NCI-H2227 treated with DMSO at 0.1 percent for 48 hours (cell line): Measurements from ENCODE around the gene VPS37C.
A peak's percentile ranks its signal among the peaks of the same experiment; 100 is the strongest.

Experiments used
- DNase-seq: peaks from one replicate; lab custom pipeline; 2025; lab: John Stamatoyannopoulos, UW

Gene VPS37C

DNA sequence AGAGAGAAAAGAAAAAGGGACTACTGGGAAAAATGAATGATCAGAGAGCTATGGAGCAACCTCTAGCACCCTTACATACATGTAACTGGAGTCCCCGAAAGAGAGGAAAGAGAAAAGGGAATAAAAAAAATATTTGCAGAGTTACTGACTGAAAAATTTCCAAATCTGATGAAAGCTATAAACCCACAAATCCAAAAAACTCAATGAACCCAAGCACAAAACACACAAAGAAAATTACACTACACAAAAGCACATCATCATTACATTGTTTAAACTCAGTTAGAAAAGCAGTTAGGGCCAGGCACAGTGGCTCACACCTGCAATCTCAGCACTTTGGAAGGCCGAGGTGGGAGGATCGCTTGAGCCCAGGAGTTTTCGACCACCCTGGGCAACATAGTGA, 6.7 kb downstream of the VPS37C start:
- no peak for DNase-seq

DNA sequence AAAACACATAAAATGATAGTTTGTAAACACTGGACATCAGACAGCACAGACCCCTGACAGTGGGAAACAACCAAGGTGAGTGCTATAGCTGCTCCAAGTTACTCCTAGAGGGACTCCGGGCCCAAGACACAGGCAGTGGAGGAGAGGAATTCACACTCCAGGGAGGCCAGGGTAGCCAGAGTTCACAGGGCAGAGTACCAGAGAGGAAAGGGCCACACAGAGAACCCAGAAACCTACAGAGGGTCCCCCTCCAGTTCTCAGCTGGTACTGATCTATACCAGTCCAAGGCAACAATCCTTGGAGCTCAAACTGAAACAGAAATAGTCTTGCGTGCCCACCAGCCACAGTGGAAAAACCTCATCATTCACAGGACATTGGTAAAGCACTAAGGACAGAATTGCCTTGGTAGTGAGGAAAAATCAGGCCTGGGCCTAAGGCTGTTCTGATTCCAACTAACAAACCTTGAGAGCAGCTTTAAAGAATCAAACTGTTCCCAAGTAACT, 7.6 kb downstream of the VPS37C start:
- DNase-seq, result no peak

DNA sequence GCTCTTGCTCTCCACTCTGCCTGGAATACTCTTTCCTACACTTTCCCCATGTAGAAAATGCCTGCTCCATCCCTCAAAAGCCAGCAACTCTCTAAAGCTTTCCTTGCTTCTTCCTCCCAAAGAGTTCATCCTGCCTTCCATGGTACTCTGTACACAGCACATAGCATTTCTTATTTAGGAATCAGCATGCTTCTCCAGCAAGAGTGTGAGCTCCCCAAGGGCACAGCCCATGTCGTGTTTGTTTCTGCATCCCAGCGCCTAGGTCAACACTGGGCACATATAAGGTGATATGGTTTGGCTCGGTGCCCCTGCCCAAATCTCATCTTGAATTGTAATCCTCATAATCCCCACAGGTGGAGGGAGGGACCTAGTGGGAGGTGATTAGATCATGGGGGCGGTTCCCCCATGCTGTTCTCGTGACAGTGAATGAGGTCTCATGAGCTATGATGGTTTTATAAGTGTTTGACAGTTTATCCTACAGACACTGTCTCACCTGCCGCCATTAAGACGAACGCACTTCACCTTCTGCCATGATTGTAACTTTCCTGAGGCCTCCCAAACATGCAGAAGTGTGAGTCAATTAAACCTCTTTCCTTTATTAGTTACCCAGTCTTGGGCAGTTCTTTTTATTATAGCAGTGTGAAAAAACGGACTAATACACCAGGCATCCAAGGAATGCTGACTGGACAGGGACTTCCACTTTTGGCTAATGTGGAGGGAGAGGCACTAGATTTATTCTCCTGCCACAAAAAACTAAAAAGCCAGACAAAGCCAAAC, 8.2 kb downstream of the VPS37C start:
- DNase-seq, result no peak

DNA sequence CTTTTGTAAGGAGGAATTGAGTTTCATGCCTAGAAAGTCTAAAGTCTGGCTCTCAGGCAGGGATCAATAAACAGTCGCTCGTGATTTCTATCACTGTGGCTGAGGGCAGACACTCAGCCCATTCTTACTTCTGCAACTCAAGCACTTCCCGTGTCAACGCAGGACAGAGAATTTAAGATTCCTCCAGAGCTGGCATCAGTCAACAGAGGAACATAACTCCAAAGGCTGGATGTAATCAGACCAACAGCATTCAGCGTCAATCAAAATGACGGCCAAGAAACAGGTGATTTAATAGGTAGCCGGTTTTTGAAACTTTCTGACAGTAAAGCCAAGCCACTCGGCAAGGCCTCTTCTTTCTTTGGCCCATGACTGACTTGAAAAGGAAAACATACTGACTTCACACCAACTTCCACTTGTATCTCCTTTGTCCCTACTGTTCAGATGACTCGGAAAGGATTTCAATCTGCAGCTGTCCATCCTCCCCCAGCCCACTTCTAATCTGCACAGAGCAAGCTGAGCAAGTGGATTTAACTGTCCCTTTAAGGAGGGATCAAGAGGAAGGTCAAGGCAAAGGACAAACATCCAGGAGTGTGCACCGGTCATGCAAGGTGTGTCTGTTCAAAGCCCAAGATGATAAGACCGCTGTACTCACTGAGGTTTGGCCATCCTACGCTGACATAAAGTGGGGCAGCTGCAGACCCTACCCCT, 9.5 kb downstream of the VPS37C start:
- DNase-seq, result no peak

DNA sequence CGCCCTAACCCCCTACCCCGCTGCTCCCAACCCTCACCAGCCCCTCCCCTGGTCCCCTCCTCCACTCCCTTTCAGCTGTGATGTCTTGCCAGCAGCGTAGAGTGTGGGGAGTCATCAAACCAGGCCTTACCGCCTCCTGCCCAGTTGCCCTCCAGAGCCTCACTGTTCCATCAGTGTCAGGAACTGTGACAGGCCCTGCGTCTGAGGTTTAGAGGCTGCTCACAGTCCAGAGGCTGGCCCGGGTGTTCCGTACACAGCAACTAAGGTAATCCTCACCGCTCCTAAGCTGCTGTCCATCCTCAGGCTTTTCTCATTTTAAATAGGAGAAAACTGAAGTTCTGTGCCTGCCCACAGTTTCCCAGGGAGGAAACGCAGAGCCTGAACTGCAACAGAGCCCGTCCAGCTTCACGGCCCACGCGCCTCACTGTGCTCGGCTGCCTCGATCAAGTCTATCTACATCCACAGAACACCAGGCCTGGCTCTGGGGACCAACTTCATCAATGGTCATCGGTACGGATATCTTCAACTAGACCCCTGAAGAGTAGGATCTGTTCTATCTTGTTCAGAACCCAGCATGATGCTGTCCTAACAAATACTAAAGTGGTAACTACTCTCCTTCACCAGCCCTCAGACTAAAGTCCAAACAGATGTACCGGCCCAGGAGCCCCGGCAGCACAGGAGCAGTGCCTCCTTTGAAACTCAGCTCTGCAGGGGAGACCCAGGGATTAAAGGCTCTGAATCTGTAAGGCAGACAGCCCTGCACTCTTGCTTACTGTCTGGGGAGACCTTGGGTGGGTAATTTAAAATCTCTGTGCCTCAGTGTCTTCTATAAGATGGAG, 10.3 kb downstream of the VPS37C start:
- no peak for DNase-seq

DNA sequence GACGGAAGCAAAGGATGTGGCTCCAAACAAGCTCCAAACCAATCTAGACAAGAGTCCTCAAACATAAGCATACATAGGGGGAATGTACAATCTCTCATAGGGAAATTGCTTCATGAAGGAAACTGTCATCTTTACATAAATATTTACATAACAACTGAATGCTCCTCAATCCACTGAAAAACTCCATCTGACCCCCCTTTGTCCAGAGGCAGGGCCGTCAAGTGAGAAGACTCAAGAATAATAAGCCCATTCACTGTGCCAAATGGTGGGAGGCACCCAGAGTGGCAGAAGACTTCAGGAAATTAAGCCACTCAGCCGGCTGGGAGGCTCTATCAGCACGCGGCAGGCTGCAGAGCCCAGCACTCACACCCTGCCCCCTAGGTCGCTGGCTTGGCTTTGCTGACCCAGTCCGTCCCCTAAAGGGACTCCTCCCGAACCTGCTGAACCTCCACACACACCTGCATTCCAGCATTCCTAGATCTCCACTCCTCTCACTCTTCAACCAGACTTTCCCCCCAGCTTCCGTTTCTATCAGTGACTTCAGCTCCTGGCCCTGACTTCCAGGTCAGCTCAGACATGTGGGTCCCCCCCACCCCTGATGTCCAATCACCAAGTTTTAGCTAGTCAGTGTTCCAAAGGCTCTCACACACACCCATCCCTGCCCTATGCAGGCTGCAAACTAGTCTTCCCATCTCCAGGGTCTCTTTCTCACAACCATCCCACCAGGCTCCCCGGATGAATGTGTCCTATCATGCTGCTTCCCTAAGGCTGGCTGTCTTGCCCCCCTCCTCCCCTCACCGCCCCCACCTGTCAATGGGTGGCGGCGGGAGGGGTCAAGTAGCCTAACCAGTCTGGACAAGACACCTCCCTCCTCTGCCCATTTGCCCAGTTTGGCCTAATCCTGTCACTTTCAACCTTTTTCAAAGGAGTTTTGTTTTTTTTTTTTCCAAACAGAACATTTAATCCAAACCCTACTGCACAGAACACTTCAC, 11.3 kb downstream of the VPS37C start:
- DNase-seq, result peak; percentile 6

DNA sequence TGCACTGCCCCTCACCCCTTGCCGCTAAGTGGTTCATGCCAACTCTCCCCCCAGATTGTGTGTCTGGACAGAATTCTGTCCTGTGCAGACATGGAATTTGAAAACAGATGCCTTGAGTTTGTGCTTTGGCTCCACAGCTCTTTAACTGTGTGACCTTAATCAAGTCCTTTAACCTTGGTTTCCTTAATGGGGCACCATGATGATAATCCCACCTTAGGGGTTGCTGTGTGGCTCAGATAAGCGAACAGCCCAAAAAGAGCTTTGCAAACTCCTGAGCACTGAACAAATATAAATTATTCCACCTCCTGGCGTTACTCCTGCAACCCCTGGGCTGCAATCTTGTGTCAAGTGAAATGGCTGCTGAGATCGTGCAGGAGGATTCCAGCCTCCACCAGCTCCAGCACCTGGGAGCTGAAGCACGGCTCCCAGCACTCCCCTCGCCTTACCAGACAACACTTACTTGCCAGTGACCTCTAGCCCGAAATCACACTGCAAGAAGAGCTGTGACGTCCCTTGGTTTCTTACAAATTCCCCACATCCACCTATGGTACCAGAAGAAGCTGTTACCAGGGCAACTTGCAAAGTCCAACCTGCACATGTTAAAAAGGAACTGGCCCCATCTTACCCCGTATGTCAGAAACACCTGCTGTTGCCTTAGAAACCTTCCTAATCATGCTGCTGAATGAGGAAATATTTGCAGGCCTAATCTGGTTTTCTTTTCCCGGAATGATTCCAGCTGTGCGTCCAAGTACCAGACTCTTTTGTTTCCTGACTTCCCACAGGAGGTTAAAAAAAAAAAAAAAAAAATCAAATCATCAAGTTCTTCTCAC, 13.2 kb downstream of the VPS37C start:
- peak; percentile 46 for DNase-seq

DNA sequence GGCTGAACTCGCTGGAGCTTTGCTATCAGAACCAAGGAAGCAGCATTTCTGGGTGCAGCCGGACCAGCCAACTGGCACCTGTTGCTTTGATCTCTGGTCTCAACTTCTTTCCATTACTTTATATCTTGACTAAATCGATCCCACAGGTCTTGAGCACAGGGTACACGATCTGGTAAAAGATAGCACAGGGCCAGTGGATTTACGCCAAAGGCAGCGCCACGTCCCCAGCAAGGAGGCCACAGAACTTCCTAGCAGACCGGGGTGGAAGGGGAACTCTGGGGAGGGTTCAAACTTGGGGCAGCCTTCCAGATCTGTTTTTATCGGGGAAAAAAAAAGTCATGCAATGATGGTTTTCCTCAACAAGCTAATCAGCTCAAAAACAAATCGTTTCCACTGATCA, 14.0 kb downstream of the VPS37C start:
- no peak for DNase-seq

DNA sequence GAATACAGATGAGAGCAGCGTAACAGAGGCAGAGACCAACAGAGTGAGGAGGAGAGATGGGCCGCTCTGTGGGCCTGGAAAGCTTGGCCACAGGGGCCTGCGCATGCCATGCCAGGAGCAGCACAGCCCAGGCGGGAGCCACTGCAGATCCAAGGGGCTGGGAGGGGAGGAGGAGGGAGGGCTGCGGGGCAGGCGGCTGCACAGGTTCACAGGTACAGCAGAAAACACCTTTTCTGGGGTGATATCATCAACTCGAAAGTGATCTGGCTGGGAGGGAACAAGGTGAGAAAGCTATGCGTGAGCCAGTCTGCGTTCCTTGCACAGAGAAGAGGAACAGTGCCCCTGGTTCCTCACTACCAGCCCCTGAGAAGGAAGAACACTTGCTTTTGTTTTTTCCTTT, 14.8 kb downstream of the VPS37C start:
- no peak for DNase-seq

DNA sequence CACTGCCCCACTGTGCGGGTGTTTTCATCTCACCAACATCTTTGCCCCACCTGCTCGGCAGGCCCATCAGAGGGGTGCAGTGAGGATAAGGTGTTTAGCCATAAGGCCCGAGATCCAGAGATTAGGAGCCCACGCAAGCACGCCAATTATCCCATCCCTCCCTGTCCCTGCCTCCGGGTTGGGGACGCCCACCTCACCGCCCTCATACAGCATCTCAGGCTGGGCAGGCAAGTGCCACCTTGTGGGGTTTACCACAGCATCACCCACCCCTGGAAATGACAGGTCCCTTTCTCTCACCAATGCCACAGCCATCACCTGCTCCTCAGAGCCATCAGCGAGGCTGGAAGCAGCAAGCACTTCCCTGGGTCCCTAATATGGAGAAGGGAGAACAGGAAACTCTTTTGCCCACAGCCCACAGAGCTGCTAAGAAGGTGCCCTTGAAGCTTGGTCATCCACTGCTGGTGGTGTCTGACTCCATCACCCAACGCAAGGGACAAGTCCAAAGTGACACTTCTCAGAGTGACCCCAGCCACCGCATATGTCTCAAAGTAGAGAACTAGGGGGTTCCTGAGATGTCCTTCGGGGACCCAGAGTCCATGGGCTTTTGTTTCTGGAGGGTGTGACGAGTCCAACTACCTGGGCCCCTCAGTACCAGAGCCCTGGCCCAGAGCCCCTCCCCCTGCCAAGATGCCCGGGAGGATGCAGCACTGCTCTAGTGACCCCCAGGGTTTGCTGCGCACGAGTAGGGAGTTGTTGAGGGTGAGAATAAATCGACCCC, 15.8 kb downstream of the VPS37C start:
- no peak for DNase-seq

DNA sequence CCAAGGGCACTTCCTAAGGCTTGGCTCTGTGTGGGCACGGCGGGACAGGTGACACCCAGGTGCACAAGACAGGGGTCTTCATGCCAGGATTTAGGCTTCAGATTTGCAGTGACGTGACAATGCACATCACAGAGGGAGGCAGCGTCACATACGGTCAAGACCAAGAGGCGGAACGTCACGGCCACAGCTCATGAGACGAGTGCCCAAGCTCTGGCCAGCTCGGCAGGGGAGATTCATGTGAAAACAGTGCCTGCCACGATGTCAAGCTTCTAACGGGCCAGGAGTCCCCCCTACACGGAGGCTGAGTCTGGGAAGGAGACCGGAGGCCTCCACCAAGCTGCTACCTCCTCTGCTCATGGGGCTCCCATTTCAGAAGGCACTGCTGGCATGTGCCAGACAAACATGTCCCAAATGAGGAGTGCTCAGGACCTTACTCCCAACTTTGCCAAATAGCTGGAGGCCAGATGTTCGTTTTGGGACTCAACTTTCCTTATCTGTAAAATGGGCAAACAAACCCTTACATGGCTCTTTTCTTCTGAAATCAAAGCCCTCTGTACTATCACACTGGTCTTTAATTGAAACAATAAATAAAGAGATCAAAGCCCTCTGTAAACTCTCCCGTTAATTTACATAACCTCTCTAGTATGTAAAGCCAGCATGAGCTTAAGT, 16.6 kb downstream of the VPS37C start:
- DNase-seq, result no peak

DNA sequence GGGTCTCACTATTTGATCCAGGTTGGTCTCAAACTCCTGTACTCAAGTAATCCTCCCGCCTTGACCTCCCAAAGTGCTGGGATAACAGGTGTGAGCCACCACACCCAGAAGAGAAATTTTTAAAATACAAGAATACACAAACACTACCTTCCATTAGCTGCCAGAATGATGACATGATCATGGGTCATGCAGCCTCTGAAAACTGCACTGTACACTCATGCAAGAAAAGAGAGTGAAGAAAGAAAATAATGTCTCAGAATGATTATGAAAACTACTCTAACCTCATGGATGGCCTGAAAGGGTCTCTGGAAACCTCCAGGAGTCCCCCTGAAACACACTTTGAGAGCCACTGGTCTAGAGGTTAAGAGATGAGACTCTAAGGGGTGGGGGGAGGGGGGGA, 18.8 kb downstream of the VPS37C start:
- no peak for DNase-seq

DNA sequence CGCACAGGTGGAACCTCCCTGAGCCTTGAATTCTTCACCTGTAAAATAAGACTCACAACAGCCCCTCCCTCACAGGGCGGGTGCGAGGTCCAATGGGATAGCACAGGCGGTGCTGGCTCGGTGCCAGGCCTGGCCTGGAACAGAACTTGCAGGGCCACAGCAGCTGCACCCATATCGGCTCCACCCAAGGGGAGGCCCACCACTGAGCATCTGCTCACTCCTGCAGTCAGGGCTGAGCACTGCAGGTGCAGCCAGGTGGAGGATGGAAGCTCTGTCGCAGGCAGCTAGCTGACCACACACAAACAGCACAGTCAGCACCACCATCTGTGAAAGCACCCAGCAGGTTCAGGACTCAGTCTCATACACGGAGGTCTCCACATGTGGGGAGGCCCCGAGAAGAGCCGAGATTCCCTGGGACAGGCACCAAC, 19.6 kb downstream of the VPS37C start:
- DNase-seq, result no peak

DNA sequence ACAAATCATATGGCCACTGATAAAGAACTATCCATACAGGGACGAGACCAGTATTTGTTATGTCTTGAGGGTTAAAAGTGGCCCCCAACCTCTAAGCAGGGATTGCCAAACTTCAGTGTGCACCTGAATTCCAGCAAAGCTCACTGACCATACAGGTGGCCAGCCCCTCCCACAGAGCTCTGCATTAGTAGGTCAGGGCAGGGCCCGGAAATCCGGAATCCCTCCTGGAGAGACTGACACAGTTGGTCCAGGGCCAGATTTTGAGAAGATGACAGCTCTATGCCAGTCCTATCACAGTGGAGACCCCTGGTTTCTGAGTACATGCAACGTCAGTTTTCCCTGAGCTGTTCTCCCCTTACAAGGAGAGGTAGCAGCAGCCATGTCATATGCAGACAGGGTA, 20.8 kb downstream of the VPS37C start:
- no peak for DNase-seq

DNA sequence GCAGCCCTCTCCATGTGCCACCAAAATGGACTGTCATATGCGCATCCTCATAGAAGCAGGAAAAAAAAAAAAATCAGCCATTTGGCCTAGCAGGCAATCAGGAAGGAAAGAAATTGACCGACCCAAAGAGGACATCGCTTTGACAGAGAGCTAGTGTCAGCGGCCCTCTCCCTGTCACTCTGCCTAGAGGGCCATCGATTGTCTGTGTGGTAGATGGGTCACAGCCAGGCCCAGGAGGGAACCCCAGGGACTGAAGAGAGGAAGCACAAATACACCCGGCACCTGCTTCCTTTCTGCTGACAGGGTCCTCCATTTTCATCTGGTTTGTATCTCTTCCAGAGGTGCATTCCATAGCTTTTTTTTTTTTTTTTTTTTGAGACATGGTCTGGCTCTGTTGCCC, 21.8 kb downstream of the VPS37C start:
- no peak for DNase-seq

DNA sequence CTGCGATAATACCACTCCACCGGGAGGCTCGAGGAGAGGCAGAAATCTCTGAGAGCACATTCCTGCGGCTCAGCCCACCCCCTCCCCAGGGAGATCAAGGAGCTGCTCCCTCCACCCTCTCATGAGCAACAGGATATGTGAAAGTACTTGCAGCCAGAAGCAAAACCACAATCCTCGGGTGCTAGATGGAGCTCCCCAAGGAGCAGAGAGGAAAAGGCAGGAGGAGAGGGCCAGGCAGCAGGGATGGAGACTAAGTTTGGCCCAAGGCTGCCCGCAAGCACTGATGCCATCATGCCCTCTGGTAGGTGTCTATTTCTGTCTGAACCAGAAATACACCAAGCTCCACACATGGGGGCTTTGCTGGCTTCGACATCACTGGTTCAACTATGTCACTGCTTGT, 22.3 kb downstream of the VPS37C start:
- DNase-seq, result no peak

DNA sequence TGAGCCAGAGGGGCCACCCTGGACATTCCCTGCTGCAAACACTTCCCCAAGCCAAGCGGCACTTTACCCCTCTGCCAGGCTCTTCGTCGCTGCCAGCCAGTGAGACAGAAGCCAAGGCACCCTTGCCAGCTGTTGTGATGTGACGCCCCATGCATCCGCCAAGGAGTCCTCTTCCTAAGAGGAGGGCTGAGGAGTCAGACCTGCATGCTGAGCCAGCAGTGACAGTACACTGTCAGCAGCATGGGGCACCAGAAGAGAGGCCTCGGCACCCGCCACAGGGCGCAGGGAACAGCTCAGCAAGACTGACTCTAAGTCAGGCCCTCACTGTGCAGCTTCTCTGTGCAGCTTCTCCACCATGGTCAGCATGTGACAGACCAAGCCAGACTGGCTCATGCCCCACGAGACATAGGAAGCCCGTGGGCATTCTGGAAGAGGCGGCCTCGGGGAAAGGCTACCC, 26.4 kb downstream of the VPS37C start:
- DNase-seq, result no peak

DNA sequence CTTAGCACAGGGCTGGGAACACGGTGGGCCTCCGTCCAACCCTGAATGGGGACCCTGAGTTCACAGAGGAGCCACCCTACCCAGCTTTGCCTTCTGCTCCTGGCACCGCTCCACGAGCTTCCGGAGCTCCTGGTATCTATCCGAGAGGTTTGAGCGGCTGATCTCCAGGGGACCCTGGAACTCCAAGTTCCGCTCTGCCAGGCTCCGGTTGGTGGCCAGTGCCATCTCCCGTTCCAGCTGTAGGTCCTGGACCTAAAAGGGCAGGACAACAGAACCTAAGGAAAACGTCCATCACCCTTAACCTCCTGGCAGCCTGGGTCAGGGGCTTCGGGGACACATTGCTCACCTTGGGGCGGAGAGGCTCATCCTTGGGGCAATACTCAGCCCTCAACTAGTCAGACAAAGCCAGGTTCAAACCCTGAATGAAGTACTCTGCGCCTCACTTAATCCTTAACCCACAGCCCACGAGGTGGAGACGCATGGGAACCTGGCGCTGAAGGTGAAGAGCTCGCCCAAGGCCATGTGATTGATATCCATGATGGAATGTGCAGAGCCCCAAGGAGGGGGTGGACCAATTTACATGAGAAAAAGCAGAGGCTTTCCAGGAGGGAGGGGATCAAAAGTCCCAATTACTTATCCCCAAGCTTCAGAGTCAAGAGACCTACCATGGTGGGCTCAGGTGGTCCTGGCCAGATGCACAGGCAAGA, 27.1 kb downstream of the VPS37C start:
- no peak for DNase-seq
